ENCODE measurements around the gene MS4A6E. TPM values are rescaled to one million over a fixed set of nuclear protein-coding genes. Genes with fewer than 3 reads are reported as not detected.

The MS4A6E gene
- total RNA-seq, 1 experiment from 2014 or later = not detected

- H2AFZ ChIP-seq (ENCODE audit: low read length) = no peak overlapping the region
- no peaks in the 10 kb centered on the region for H3K36me3 ChIP-seq (ENCODE audit: insufficient read depth, low read length)
- H3K27me3 ChIP-seq (ENCODE audit: low read length) = no peaks in the 10 kb centered on the region
- no peak overlapping the region for H3K4me3 ChIP-seq (ENCODE audit: low read length)
- no peak overlapping the region for H3K9ac ChIP-seq (ENCODE audit: low read length)
- H3K79me2 ChIP-seq (ENCODE audit: low read length) = no peaks in the 10 kb centered on the region
- DNase-seq = peak; percentile 86
- no peaks in the 10 kb centered on the region for H4K20me1 ChIP-seq (ENCODE audit: insufficient read depth, low read depth, low read length)
- peaks cover 3% of the 10 kb centered on the region; the same call in 1 of the 2 replicates for H3K4me1 ChIP-seq (ENCODE audit: low read length)
- H3K9me2 ChIP-seq (replicated peaks; ENCODE audit: insufficient read depth, low read length) = no peaks in the 10 kb centered on the region
- H3K9me3 ChIP-seq (ENCODE audit: low read length) = no peaks in the 10 kb centered on the region
- no peak overlapping the region for H3K27ac ChIP-seq (ENCODE audit: low read length)
- H3K4me2 ChIP-seq (ENCODE audit: low read depth, low read length, poor library complexity, severe bottlenecking) = no peak overlapping the region
Observed at GRCh38 chr11:60343094-60343704, 16.1 kb downstream of the MS4A6E start.

GRCh38 chr11:60344146-60344545 lies 17.1 kb downstream of the MS4A6E start:
- Histone ChIP-seq H3K36me3 (ENCODE audit: insufficient read depth, low read length) (no peaks in the 10 kb centered on the region), H3K27me3 (ENCODE audit: low read length) (no peaks in the 10 kb centered on the region), H3K4me3 (ENCODE audit: low read length) (no peak overlapping the region), H3K9me3 (ENCODE audit: low read length) (no peaks in the 10 kb centered on the region), H4K20me1 (ENCODE audit: insufficient read depth, low read depth, low read length) (no peaks in the 10 kb centered on the region), H3K4me2 (ENCODE audit: low read depth, low read length, poor library complexity, severe bottlenecking) (no peak overlapping the region), H3K79me2 (ENCODE audit: low read length) (no peaks in the 10 kb centered on the region), H2AFZ (ENCODE audit: low read length) (no peak overlapping the region), H3K9ac (ENCODE audit: low read length) (no peak overlapping the region), H3K27ac (ENCODE audit: low read length) (no peak overlapping the region), H3K9me2 (replicated peaks; ENCODE audit: insufficient read depth, low read length) (no peaks in the 10 kb centered on the region), H3K4me1 (ENCODE audit: low read length) (peaks cover 3% of the 10 kb centered on the region; the same call in 1 of the 2 replicates)
- DNase-seq = no peak

GRCh38 chr11:60345489-60345888 lies 18.4 kb downstream of the MS4A6E start:
- H3K79me2 ChIP-seq (ENCODE audit: low read length) = no peaks in the 10 kb centered on the region
- no peak overlapping the region for H3K9ac ChIP-seq (ENCODE audit: low read length)
- no peaks in the 10 kb centered on the region for H3K27me3 ChIP-seq (ENCODE audit: low read length)
- H3K27ac ChIP-seq (ENCODE audit: low read length) = no peak overlapping the region
- H3K4me1 ChIP-seq (ENCODE audit: low read length) = peaks cover 3% of the 10 kb centered on the region; the same call in 1 of the 2 replicates
- no peaks in the 10 kb centered on the region for H3K9me3 ChIP-seq (ENCODE audit: low read length)
- no peak overlapping the region for H3K4me2 ChIP-seq (ENCODE audit: low read depth, low read length, poor library complexity, severe bottlenecking)
- H4K20me1 ChIP-seq (ENCODE audit: insufficient read depth, low read depth, low read length) = no peaks in the 10 kb centered on the region
- H2AFZ ChIP-seq (ENCODE audit: low read length) = no peak overlapping the region
- no peaks in the 10 kb centered on the region for H3K36me3 ChIP-seq (ENCODE audit: insufficient read depth, low read length)
- DNase-seq = peak; percentile 80
- H3K9me2 ChIP-seq (replicated peaks; ENCODE audit: insufficient read depth, low read length) = no peaks in the 10 kb centered on the region
- H3K4me3 ChIP-seq (ENCODE audit: low read length) = no peak overlapping the region

GRCh38 chr11:60347084-60347797 lies 20.2 kb downstream of the MS4A6E start:
- DNase-seq = no peak
- Histone ChIP-seq H3K9ac (ENCODE audit: low read length) (no peak overlapping the region), H3K9me3 (ENCODE audit: low read length) (no peaks in the 10 kb centered on the region), H3K79me2 (ENCODE audit: low read length) (no peaks in the 10 kb centered on the region), H3K36me3 (ENCODE audit: insufficient read depth, low read length) (no peaks in the 10 kb centered on the region), H3K4me2 (ENCODE audit: low read depth, low read length, poor library complexity, severe bottlenecking) (no peak overlapping the region), H2AFZ (ENCODE audit: low read length) (no peak overlapping the region), H3K27me3 (ENCODE audit: low read length) (no peaks in the 10 kb centered on the region), H3K4me3 (ENCODE audit: low read length) (no peak overlapping the region), H3K27ac (ENCODE audit: low read length) (no peak overlapping the region), H4K20me1 (ENCODE audit: insufficient read depth, low read depth, low read length) (no peaks in the 10 kb centered on the region), H3K4me1 (ENCODE audit: low read length) (peaks cover 3% of the 10 kb centered on the region; the same call in 1 of the 2 replicates), H3K9me2 (replicated peaks; ENCODE audit: insufficient read depth, low read length) (no peaks in the 10 kb centered on the region)

GRCh38 chr11:60348116-60348515 lies 21.1 kb downstream of the MS4A6E start:
- no peak overlapping the region for H3K4me3 ChIP-seq (ENCODE audit: low read length)
- H3K27ac ChIP-seq (ENCODE audit: low read length) = no peak overlapping the region
- H3K4me2 ChIP-seq (ENCODE audit: low read depth, low read length, poor library complexity, severe bottlenecking) = no peak overlapping the region
- no peaks in the 10 kb centered on the region for H4K20me1 ChIP-seq (ENCODE audit: insufficient read depth, low read depth, low read length)
- no peaks in the 10 kb centered on the region for H3K4me1 ChIP-seq (ENCODE audit: low read length)
- no peaks in the 10 kb centered on the region for H3K36me3 ChIP-seq (ENCODE audit: insufficient read depth, low read length)
- no peaks in the 10 kb centered on the region for H3K79me2 ChIP-seq (ENCODE audit: low read length)
- H3K27me3 ChIP-seq (ENCODE audit: low read length) = no peaks in the 10 kb centered on the region
- peak; percentile 68 for DNase-seq
- H3K9me3 ChIP-seq (ENCODE audit: low read length) = no peaks in the 10 kb centered on the region
- no peaks in the 10 kb centered on the region for H3K9me2 ChIP-seq (replicated peaks; ENCODE audit: insufficient read depth, low read length)
- no peak overlapping the region for H3K9ac ChIP-seq (ENCODE audit: low read length)
- H2AFZ ChIP-seq (ENCODE audit: low read length) = no peak overlapping the region

GRCh38 chr11:60349990-60350389 lies 22.9 kb downstream of the MS4A6E start:
- DNase-seq = no peak
- no peak overlapping the region for H3K4me3 ChIP-seq (ENCODE audit: low read length)
- no peak overlapping the region for H3K27ac ChIP-seq (ENCODE audit: low read length)

GRCh38 chr11:60357771-60358170 lies 30.7 kb downstream of the MS4A6E start:
- Histone ChIP-seq H3K4me2 (ENCODE audit: low read depth, low read length, poor library complexity, severe bottlenecking) (peak overlapping the region; percentile 45), H3K4me3 (ENCODE audit: low read length) (no peak overlapping the region)
- peak; percentile 77 for DNase-seq

More at GRCh38 chr11:60349990-60350389, 22.9 kb downstream of the MS4A6E start:
- no peak overlapping the region for H3K9ac ChIP-seq (ENCODE audit: low read length)
- no peaks in the 10 kb centered on the region for H3K27me3 ChIP-seq (ENCODE audit: low read length)
- H3K9me2 ChIP-seq (replicated peaks; ENCODE audit: insufficient read depth, low read length) = no peaks in the 10 kb centered on the region
- no peak overlapping the region for H3K4me2 ChIP-seq (ENCODE audit: low read depth, low read length, poor library complexity, severe bottlenecking)
- H3K79me2 ChIP-seq (ENCODE audit: low read length) = no peaks in the 10 kb centered on the region
- H2AFZ ChIP-seq (ENCODE audit: low read length) = no peak overlapping the region
- no peaks in the 10 kb centered on the region for H4K20me1 ChIP-seq (ENCODE audit: insufficient read depth, low read depth, low read length)
- H3K36me3 ChIP-seq (ENCODE audit: insufficient read depth, low read length) = no peaks in the 10 kb centered on the region
- no peaks in the 10 kb centered on the region for H3K4me1 ChIP-seq (ENCODE audit: low read length)
- H3K9me3 ChIP-seq (ENCODE audit: low read length) = no peaks in the 10 kb centered on the region

GRCh38 chr11:60360621-60361020 lies 33.6 kb downstream of the MS4A6E start:
- H3K27me3 ChIP-seq (ENCODE audit: low read length) = no peaks in the 10 kb centered on the region
- H3K4me2 ChIP-seq (ENCODE audit: low read depth, low read length, poor library complexity, severe bottlenecking) = no peak overlapping the region
- H3K4me1 ChIP-seq (ENCODE audit: low read length) = peaks cover 42% of the 10 kb centered on the region
- no peak overlapping the region for H3K27ac ChIP-seq (ENCODE audit: low read length)
- no peak overlapping the region for H3K4me3 ChIP-seq (ENCODE audit: low read length)
- no peaks in the 10 kb centered on the region for H3K9me2 ChIP-seq (replicated peaks; ENCODE audit: insufficient read depth, low read length)
- H2AFZ ChIP-seq (ENCODE audit: low read length) = no peak overlapping the region
- no peak overlapping the region for H3K9ac ChIP-seq (ENCODE audit: low read length)
- H4K20me1 ChIP-seq (ENCODE audit: insufficient read depth, low read depth, low read length) = no peaks in the 10 kb centered on the region
- no peaks in the 10 kb centered on the region; the same call in 1 of the 2 replicates for H3K36me3 ChIP-seq (ENCODE audit: insufficient read depth, low read length)
- H3K79me2 ChIP-seq (ENCODE audit: low read length) = no peaks in the 10 kb centered on the region
- no peak for DNase-seq
- H3K9me3 ChIP-seq (ENCODE audit: low read length) = peaks cover 3% of the 10 kb centered on the region; the same call in 1 of the 2 replicates

More at GRCh38 chr11:60357771-60358170, 30.7 kb downstream of the MS4A6E start:
- Histone ChIP-seq H3K36me3 (ENCODE audit: insufficient read depth, low read length) (no peaks in the 10 kb centered on the region; the same call in 1 of the 2 replicates), H3K27ac (ENCODE audit: low read length) (0 out of 2 replicates have a peak overlapping the region, but pooled peaks have one; percentile 9), H3K9ac (ENCODE audit: low read length) (no peak overlapping the region), H3K4me1 (ENCODE audit: low read length) (peaks cover 14% of the 10 kb centered on the region), H2AFZ (ENCODE audit: low read length) (peak overlapping the region; percentile 58; the same call in 1 of the 2 replicates), H3K79me2 (ENCODE audit: low read length) (no peaks in the 10 kb centered on the region), H4K20me1 (ENCODE audit: insufficient read depth, low read depth, low read length) (no peaks in the 10 kb centered on the region), H3K27me3 (ENCODE audit: low read length) (no peaks in the 10 kb centered on the region), H3K9me3 (ENCODE audit: low read length) (peaks cover 3% of the 10 kb centered on the region; the same call in 1 of the 2 replicates), H3K9me2 (replicated peaks; ENCODE audit: insufficient read depth, low read length) (no peaks in the 10 kb centered on the region)

Data from Karpas-422 (cell line).